GM10248 (cell line): ENCODE results near the gene TEX52.
"Not testable (repeated sequence)": the region's sequence is repeated elsewhere in the genome, so short reads cannot be mapped to it uniquely, and the experiment has no call there.

Experiments
- CTCF ChIA-PET: fragments of 300-600 bp; sonication (Branson Sonifier 250); formaldehyde crosslinking; extraction: SDS; loops from one replicate; lab custom pipeline; 2021; ENCODE audit warnings: antibody characterized with exemption; lab: Yijun Ruan, JAX
- POLR2A ChIA-PET: fragments of 350-650 bp; sonication (Branson Sonifier 250); formaldehyde crosslinking; extraction: SDS; loops from one replicate; lab custom pipeline; 2020; ENCODE audit warnings: antibody characterized with exemption; lab: Yijun Ruan, JAX
- DNase-seq: peaks from one replicate; pipeline ENCODE4 v3.0.0; 2012; ENCODE audit errors: extremely low spot score
- CTCF ChIP-seq: IDR thresholded peaks from 2 replicates; pipeline ENCODE4 v1.5.1; 2012; ENCODE audit warnings: mild to moderate bottlenecking, low read depth; ENCODE audit errors: extremely low read depth, missing control alignments, control extremely low read depth

The TEX52 gene

GRCh38 chr12:2864198-2864597 lies 7.4 kb upstream of the TEX52 start:
- ChIA-PET CTCF (interaction anchor here (1.0 to 3.4 kb wide), 3 partner anchors 10 to 21 kb away, joined by 3 to 23 read pairs (median 6); no protein-coding TSS in a partner anchor), POLR2A (no interaction called here)
- TF ChIP-seq CTCF = no peak

GRCh38 chr12:2863402-2863801 lies 6.6 kb upstream of the TEX52 start:
- CTCF ChIA-PET = interaction anchor here (3.4 kb wide), 1 partner anchor 9 kb away, joined by 23 read pairs; no protein-coding TSS in a partner anchor
- POLR2A ChIA-PET = interaction anchor here (0.5 kb wide), 1 partner anchor 22 kb away, joined by 4 read pairs; no protein-coding TSS in a partner anchor
- DNase-seq = not testable (repeated sequence)

More at GRCh38 chr12:2864198-2864597, 7.4 kb upstream of the TEX52 start:
- no peak for DNase-seq

- ChIA-PET POLR2A (interaction anchor here (0.5 kb wide), 1 partner anchor 22 kb away, joined by 4 read pairs; no protein-coding TSS in a partner anchor), CTCF (interaction anchor here (3.4 kb wide), 1 partner anchor 9 kb away, joined by 23 read pairs; no protein-coding TSS in a partner anchor)
- no peak for TF ChIP-seq CTCF
- no peak for DNase-seq
Observed at GRCh38 chr12:2862876-2863275, 6.0 kb upstream of the TEX52 start.

GRCh38 chr12:2860170-2860569 lies 3.3 kb upstream of the TEX52 start:
- TF ChIP-seq CTCF = no peak
- ChIA-PET CTCF (interaction anchor here (1.1 kb wide), 1 partner anchor 30 kb away, joined by 4 read pairs; the partner anchor contains the start of gene TULP3), POLR2A (no interaction called here)
- DNase-seq = no peak

GRCh38 chr12:2858944-2859421 lies 2.1 kb upstream of the TEX52 start:
- TF ChIP-seq CTCF = no peak
- POLR2A ChIA-PET = no interaction called here
- no peak for DNase-seq
- CTCF ChIA-PET = interaction anchor here (1.4 to 1.5 kb wide), 2 partner anchors 23 to 175 kb away, joined by 3 read pairs; no protein-coding TSS in a partner anchor

GRCh38 chr12:2858334-2858733 lies 1.5 kb upstream of the TEX52 start:
- DNase-seq = no peak
- TF ChIP-seq CTCF = no peak
- CTCF ChIA-PET = interaction anchor here (1.0 to 7.5 kb wide), 4 partner anchors 9 to 176 kb away, joined by 3 to 56 read pairs (median 3); no protein-coding TSS in a partner anchor
- POLR2A ChIA-PET = no interaction called here

GRCh38 chr12:2857576-2857975 lies 737 bp upstream of the TEX52 start:
- no peak for DNase-seq
- ChIA-PET POLR2A (no interaction called here), CTCF (interaction anchor here (1.0 to 7.5 kb wide), 6 partner anchors 8 to 177 kb away, joined by 3 to 56 read pairs (median 4); no protein-coding TSS in a partner anchor)
- TF ChIP-seq CTCF = no peak
